Myometrial cell (primary cell): ENCODE results near the gene SPATA12. TPM values are rescaled to one million over a fixed set of nuclear protein-coding genes. Genes with fewer than 3 reads are reported as not detected.

ENCODE experiments used
- total RNA-seq: library from RNA; depleted of rRNA; stranded (reverse); fragments of >200 nt; gene quantifications from 2 replicates; pipeline ENCODE4 v1.2.3, GENCODE V29; 2015

The SPATA12 gene
- not detected in 2 replicates for total RNA-seq

DNA sequence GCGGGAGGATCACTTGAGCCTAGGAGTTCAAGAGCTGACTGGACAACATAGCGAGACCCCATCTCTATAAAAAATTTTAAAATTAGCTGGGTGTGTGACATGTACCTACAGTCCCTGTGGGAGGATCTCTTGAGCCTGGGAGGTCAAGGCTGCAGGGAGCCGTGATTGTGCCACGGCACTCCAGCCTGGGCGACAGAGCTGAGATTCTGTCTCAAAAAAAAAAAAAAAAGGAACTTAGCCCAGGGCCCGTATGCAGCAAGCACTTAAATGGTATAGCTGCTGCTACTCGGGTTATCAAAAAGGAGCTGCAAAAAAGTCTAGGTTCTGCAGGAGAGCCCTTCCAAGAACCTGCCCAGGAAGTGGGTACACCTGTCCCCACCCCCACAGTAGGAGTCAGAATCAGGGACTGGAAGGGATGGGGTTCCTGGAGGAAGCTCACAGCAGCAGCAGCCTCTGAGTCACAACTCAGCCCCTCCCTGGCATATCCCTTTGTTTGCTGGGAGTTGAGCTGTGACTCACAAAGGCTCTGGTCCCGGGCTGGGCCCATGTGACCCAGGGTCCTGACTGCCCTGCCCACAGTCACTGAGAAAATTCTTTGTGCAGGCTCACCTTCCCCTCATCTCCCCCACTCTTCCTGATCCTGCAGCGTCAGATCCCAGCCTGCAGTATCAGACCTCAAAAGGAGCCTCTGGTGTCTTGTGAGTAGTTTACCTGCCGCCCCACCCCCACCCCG lies at the start of gene SPATA12:
SPATA12 (plus strand) TSS at position 576 of the 733 bp plus-strand sequence. CDS start 13,031 bp downstream, outside the sequence.

Other genes starting within 250 kb of the SPATA12 start
- 3.5 and 4.6 TPM in 2 replicates for gene IL17RD, start 104.7 kb downstream of the SPATA12 start, total RNA-seq
- not detected in 2 replicates for gene HESX1, start 139.3 kb downstream of the SPATA12 start, total RNA-seq
- 19.9 and 30.1 TPM in 2 replicates for gene APPL1, start 167.1 kb downstream of the SPATA12 start, total RNA-seq
- not detected in 2 replicates for gene ASB14, start 232.0 kb downstream of the SPATA12 start, total RNA-seq